GM12872 (cell line): ENCODE results near the gene SEMA4A.

Source experiments
- CTCF ChIP-seq: IDR thresholded peaks from 3 replicates; pipeline ENCODE4 v1.5.1; 2011; ENCODE audit warnings: low read depth, mild to moderate bottlenecking, low read length, moderate library complexity; ENCODE audit not compliant: insufficient read depth

SEMA4A gene

GRCh38 chr1:156220226-156220625 is 66.8 kb downstream of the SEMA4A start:
- TF ChIP-seq CTCF, result no peak

GRCh38 chr1:156221986-156222692 is 68.8 kb downstream of the SEMA4A start:
- TF ChIP-seq CTCF, result no peak

- no peak for TF ChIP-seq CTCF
These were observed 72.3 kb downstream of the SEMA4A start for GRCh38 chr1:156225677-156226014.

- TF ChIP-seq CTCF, result no peak
These were observed 72.7 kb downstream of the SEMA4A start for GRCh38 chr1:156226116-156226538.

- no peak for TF ChIP-seq CTCF
These were observed 73.4 kb downstream of the SEMA4A start for GRCh38 chr1:156226782-156227181.
